MM.1S (cell line): ENCODE data around the gene KCND3.

ENCODE experiments used
- DNase-seq: peaks from one replicate; pipeline ENCODE4 v3.0.0-alpha.2; 2015
- H2AFZ ChIP-seq: fragments of 300-600 bp; sonication (generic); 2 replicates; pipeline ENCODE4 v1.6.0; 2016; ENCODE audit warnings: antibody characterized with exemption, low read length
- H3F3A ChIP-seq: fragments of 300-600 bp; sonication (generic); 2 replicates; pipeline ENCODE4 v1.6.1; 2016; ENCODE audit warnings: mild to moderate bottlenecking, antibody characterized with exemption, low read length, moderate library complexity, mixed read lengths; ENCODE audit not compliant: insufficient read depth
- H3K27ac ChIP-seq: fragments of 300-600 bp; sonication (generic); 2 replicates; pipeline ENCODE4 v1.5.1; 2016; ENCODE audit warnings: mild to moderate bottlenecking, low read length
- H3K27me3 ChIP-seq: fragments of 300-600 bp; sonication (generic); replicated peaks from 2 replicates; pipeline ENCODE4 v1.6.0; 2016; ENCODE audit warnings: low read length; ENCODE audit not compliant: insufficient read depth
- H3K36me3 ChIP-seq: fragments of 300-600 bp; sonication (generic); replicated peaks from 2 replicates; pipeline ENCODE4 v1.6.1; 2016; ENCODE audit warnings: mild to moderate bottlenecking, low read length, mixed read lengths; ENCODE audit not compliant: insufficient read depth
- H3K4me1 ChIP-seq: fragments of 300-600 bp; sonication (generic); 2 replicates; pipeline ENCODE4 v1.6.1; 2016; ENCODE audit warnings: low read length, mixed read lengths
- H3K4me2 ChIP-seq: fragments of 300-600 bp; sonication (generic); 2 replicates; pipeline ENCODE4 v1.6.0; 2016; ENCODE audit warnings: low read depth, low read length
- H3K4me3 ChIP-seq: fragments of 300-600 bp; sonication (generic); 2 replicates; pipeline ENCODE4 v1.5.1; 2016; ENCODE audit warnings: low read length, mixed read lengths
- H3K79me2 ChIP-seq: fragments of 300-600 bp; sonication (generic); 2 replicates; pipeline ENCODE4 v1.6.1; 2016; ENCODE audit warnings: mixed run types, low read length, mixed read lengths
- H3K9ac ChIP-seq: fragments of 300-600 bp; sonication (generic); 2 replicates; pipeline ENCODE4 v1.6.1; 2016; ENCODE audit warnings: low read length, mixed read lengths
- H3K9me2 ChIP-seq: fragments of 300-600 bp; sonication (generic); replicated peaks from 2 replicates; pipeline ENCODE4 v1.6.1; 2016; ENCODE audit warnings: mild to moderate bottlenecking, low read length, mixed read lengths; ENCODE audit not compliant: insufficient read depth
- H3K9me3 ChIP-seq: fragments of 300-600 bp; sonication (generic); replicated peaks from 2 replicates; pipeline ENCODE4 v1.6.1; 2016; ENCODE audit warnings: mild to moderate bottlenecking, low read length, mixed read lengths; ENCODE audit not compliant: insufficient read depth
- H4K20me1 ChIP-seq: fragments of 300-600 bp; sonication (generic); 2 replicates; pipeline ENCODE4 v1.6.1; 2016; ENCODE audit warnings: mild to moderate bottlenecking, low read length, moderate library complexity, mixed read lengths; ENCODE audit not compliant: insufficient read depth
- EZH2 ChIP-seq: fragments of 300-600 bp; sonication (generic); optimal IDR thresholded peaks from 2 replicates; pipeline ENCODE3; 2017; ENCODE audit warnings: low read depth, mild to moderate bottlenecking, antibody characterized with exemption, low read length, mixed read lengths
- EZH2phosphoT487 ChIP-seq: fragments of 300-600 bp; sonication (generic); IDR thresholded peaks from 2 replicates; pipeline ENCODE4 v1.6.1; 2018; ENCODE audit warnings: antibody characterized with exemption, low read length
- TF ChIP-seq, protein P1 (sequence below): fragments of 300-600 bp; sonication (generic); IDR thresholded peaks from 2 replicates; pipeline ENCODE4 v1.5.1; 2016; ENCODE audit warnings: antibody characterized with exemption, low read length, mixed read lengths

Gene KCND3

DNA sequence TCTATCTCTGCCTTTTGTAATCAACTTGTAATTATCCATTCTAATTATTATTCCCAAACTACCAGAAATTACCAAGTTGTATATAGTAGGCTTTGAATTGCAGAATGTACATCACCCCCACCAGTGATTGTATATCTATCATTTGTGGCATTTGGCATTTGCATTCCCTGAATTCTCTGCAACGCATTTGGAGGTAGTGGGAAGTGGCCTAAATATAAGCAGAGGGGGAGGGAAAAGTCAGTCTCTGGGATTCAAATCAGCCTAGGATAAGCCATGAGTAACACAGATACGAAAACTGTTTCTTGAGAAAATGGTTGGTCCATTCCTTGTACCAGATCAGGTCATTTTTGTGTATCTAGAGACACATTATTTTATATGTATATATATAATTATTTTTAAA lies 213.1 kb downstream of the KCND3 start:
- no peak overlapping the region for H3K27ac ChIP-seq
- H3K4me1 ChIP-seq, result no peaks in the 10 kb centered on the region
- no peaks in the 10 kb centered on the region for H3K27me3 ChIP-seq
- H2AFZ ChIP-seq, result no peak overlapping the region
- no peaks in the 10 kb centered on the region for H3K9me3 ChIP-seq
- H3K4me2 ChIP-seq, result no peak overlapping the region
- TF ChIP-seq, protein P1, sequence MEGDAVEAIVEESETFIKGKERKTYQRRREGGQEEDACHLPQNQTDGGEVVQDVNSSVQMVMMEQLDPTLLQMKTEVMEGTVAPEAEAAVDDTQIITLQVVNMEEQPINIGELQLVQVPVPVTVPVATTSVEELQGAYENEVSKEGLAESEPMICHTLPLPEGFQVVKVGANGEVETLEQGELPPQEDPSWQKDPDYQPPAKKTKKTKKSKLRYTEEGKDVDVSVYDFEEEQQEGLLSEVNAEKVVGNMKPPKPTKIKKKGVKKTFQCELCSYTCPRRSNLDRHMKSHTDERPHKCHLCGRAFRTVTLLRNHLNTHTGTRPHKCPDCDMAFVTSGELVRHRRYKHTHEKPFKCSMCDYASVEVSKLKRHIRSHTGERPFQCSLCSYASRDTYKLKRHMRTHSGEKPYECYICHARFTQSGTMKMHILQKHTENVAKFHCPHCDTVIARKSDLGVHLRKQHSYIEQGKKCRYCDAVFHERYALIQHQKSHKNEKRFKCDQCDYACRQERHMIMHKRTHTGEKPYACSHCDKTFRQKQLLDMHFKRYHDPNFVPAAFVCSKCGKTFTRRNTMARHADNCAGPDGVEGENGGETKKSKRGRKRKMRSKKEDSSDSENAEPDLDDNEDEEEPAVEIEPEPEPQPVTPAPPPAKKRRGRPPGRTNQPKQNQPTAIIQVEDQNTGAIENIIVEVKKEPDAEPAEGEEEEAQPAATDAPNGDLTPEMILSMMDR, result no peak
- no peak for TF ChIP-seq EZH2
- no peak for TF ChIP-seq EZH2phosphoT487
- no peaks in the 10 kb centered on the region for H3F3A ChIP-seq
- no peak for DNase-seq
- H3K9me2 ChIP-seq, result no peaks in the 10 kb centered on the region
- H3K9ac ChIP-seq, result no peak overlapping the region
- no peaks in the 10 kb centered on the region for H3K79me2 ChIP-seq
- no peaks in the 10 kb centered on the region for H3K36me3 ChIP-seq
- no peak overlapping the region for H3K4me3 ChIP-seq
- H4K20me1 ChIP-seq, result no peaks in the 10 kb centered on the region

DNA sequence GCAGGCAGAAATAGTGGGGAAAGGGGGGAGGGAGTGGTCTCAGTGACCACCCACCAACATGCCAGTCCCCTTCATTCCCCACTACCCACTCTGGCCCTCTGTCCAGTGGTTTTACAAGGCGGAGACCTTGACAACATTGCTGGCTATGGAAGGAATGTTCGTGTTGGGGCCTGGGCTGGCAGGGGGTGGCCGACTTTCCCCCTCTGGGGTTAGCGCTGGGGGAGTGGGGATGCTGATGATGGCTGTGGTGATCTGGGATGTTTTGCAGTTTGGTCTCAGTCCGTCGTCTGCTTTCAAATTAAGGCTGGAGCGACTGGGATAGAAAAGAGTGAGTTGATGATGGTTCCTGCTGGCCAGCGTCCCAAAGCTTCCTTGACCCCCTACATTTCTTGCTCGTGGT lies 213.5 kb downstream of the KCND3 start:
- Histone ChIP-seq H3K36me3 (no peaks in the 10 kb centered on the region), H3K9me3 (no peaks in the 10 kb centered on the region), H4K20me1 (no peaks in the 10 kb centered on the region), H3K79me2 (no peaks in the 10 kb centered on the region), H3K4me2 (no peak overlapping the region), H3K9me2 (no peaks in the 10 kb centered on the region), H3K27me3 (no peaks in the 10 kb centered on the region), H3K27ac (no peak overlapping the region), H2AFZ (no peak overlapping the region), H3K9ac (no peak overlapping the region), H3F3A (no peaks in the 10 kb centered on the region), H3K4me1 (no peaks in the 10 kb centered on the region), H3K4me3 (no peak overlapping the region)
- TF ChIP-seq EZH2, result no peak
- TF ChIP-seq, protein P1, result no peak
- TF ChIP-seq EZH2phosphoT487, result no peak
- no peak for DNase-seq

DNA sequence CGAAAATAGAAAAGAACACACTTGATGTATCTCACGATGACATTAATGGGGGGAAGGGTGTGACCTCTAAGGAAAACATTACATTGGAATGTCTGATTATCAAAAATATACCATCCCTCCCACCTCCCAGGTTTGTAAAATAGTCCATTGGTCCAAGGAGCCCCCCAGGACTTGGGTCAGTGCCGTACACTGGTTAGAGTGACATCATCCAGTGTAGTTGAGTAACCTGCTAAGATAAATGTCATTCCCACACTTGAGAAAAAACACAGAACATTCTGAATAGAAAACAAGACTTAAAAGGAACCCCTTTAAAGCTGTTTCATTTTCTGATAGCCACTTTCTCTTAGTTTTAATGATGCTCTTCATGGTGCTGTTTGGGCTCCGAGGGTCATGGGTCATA lies 218.6 kb downstream of the KCND3 start:
- H3K4me3 ChIP-seq, result no peak overlapping the region

More for the DNA sequence above, 218.6 kb downstream of the KCND3 start:
- Histone ChIP-seq H3K4me1 (no peaks in the 10 kb centered on the region), H3K9me2 (no peaks in the 10 kb centered on the region), H3K27ac (no peak overlapping the region), H3K9ac (no peak overlapping the region), H3K79me2 (no peaks in the 10 kb centered on the region), H4K20me1 (no peaks in the 10 kb centered on the region), H3K36me3 (no peaks in the 10 kb centered on the region), H3K27me3 (no peaks in the 10 kb centered on the region), H3F3A (no peaks in the 10 kb centered on the region), H3K4me2 (no peak overlapping the region), H3K9me3 (no peaks in the 10 kb centered on the region), H2AFZ (no peak overlapping the region)
- no peak for TF ChIP-seq EZH2
- TF ChIP-seq, protein P1, result no peak
- TF ChIP-seq EZH2phosphoT487, result no peak
- no peak for DNase-seq
